Parathyroid adenoma (tissue), 2 donors: Measurements from ENCODE around the gene TMEM135.

Experiments
- H2AFZ ChIP-seq: fragments of 300-600 bp; sonication (generic); one replicate; pipeline ENCODE4 v1.7.0; 2017; ENCODE audit warnings: antibody characterized with exemption, mild to moderate bottlenecking
- H3K27ac ChIP-seq: fragments of 300-600 bp; sonication (generic); one replicate; pipeline ENCODE4 v1.7.0; 2017
- H3K27me3 ChIP-seq: fragments of 300-600 bp; sonication (generic); one replicate; pipeline ENCODE4 v1.7.0; 2017; ENCODE audit warnings: low read length; ENCODE audit not compliant: control insufficient read depth, insufficient read depth
- H3K36me3 ChIP-seq: fragments of 300-600 bp; sonication (generic); one replicate; pipeline ENCODE4 v1.7.0; 2017; ENCODE audit warnings: low read length; ENCODE audit not compliant: control insufficient read depth, insufficient read depth
- H3K4me1 ChIP-seq: fragments of 300-600 bp; sonication (generic); one replicate; pipeline ENCODE4 v1.7.0; 2017; ENCODE audit warnings: control low read depth
- H3K4me2 ChIP-seq: fragments of 300-600 bp; sonication (generic); one replicate; pipeline ENCODE4 v1.7.0; 2017; ENCODE audit warnings: low read length
- H3K4me3 ChIP-seq: fragments of 300-600 bp; sonication (generic); one replicate; pipeline ENCODE4 v1.7.0; 2017; ENCODE audit warnings: low read depth, low read length
- H3K79me2 ChIP-seq: fragments of 300-600 bp; sonication (generic); one replicate; pipeline ENCODE4 v1.7.0; 2017; ENCODE audit warnings: control low read depth
- H3K9ac ChIP-seq: fragments of 300-600 bp; sonication (generic); one replicate; pipeline ENCODE4 v1.7.0; 2017; ENCODE audit warnings: mild to moderate bottlenecking
- H3K9me3 ChIP-seq: fragments of 300-600 bp; sonication (generic); one replicate; pipeline ENCODE4 v1.7.0; 2017; ENCODE audit warnings: low read length; ENCODE audit not compliant: control insufficient read depth
- CTCF ChIP-seq: fragments of 300-600 bp; sonication (generic); IDR thresholded peaks from one replicate; pipeline ENCODE4 v1.7.0; 2017; ENCODE audit warnings: antibody characterized with exemption, mild to moderate bottlenecking
- donor health status: primary hyperparathyroidism.

Gene TMEM135

GRCh38 chr11:87201376-87201775 lies 163.6 kb downstream of the TMEM135 start:
- no peak for TF ChIP-seq CTCF
- Histone ChIP-seq H2AFZ (no peak overlapping the region), H3K27me3 (no peaks in the 10 kb centered on the region), H3K27ac (no peak overlapping the region), H3K4me1 (no peaks in the 10 kb centered on the region), H3K36me3 (no peaks in the 10 kb centered on the region), H3K9me3 (no peaks in the 10 kb centered on the region), H3K4me3 (no peak overlapping the region), H3K4me2 (no peak overlapping the region), H3K9ac (no peak overlapping the region), H3K79me2 (no peaks in the 10 kb centered on the region)

- no peaks in the 10 kb centered on the region for H3K36me3 ChIP-seq
- H3K4me3 ChIP-seq = no peak overlapping the region
- no peak overlapping the region for H2AFZ ChIP-seq
- no peaks in the 10 kb centered on the region for H3K4me1 ChIP-seq
- H3K79me2 ChIP-seq = no peaks in the 10 kb centered on the region
- H3K4me2 ChIP-seq = no peak overlapping the region
- H3K27me3 ChIP-seq = no peaks in the 10 kb centered on the region
- no peak overlapping the region for H3K9ac ChIP-seq
- TF ChIP-seq CTCF = no peak
- H3K9me3 ChIP-seq = no peaks in the 10 kb centered on the region
- H3K27ac ChIP-seq = no peak overlapping the region
Observed at GRCh38 chr11:87203907-87204602, 166.3 kb downstream of the TMEM135 start.

- TF ChIP-seq CTCF = no peak
- no peak overlapping the region for H3K4me2 ChIP-seq
- no peaks in the 10 kb centered on the region for H3K36me3 ChIP-seq
- no peaks in the 10 kb centered on the region for H3K4me1 ChIP-seq
- no peak overlapping the region for H2AFZ ChIP-seq
- H3K9me3 ChIP-seq = no peaks in the 10 kb centered on the region
- no peaks in the 10 kb centered on the region for H3K79me2 ChIP-seq
- H3K27me3 ChIP-seq = no peaks in the 10 kb centered on the region
- H3K9ac ChIP-seq = no peak overlapping the region
- no peak overlapping the region for H3K4me3 ChIP-seq
- no peak overlapping the region for H3K27ac ChIP-seq
Observed at GRCh38 chr11:87212891-87213290, 175.2 kb downstream of the TMEM135 start.

- Histone ChIP-seq H3K4me3 (no peak overlapping the region), H3K9me3 (no peaks in the 10 kb centered on the region), H3K4me2 (no peak overlapping the region), H2AFZ (no peak overlapping the region), H3K27ac (no peak overlapping the region), H3K27me3 (no peaks in the 10 kb centered on the region), H3K4me1 (no peaks in the 10 kb centered on the region), H3K9ac (no peak overlapping the region), H3K36me3 (no peaks in the 10 kb centered on the region), H3K79me2 (no peaks in the 10 kb centered on the region)
- no peak for TF ChIP-seq CTCF
Observed at GRCh38 chr11:87213444-87213843, 175.7 kb downstream of the TMEM135 start.

GRCh38 chr11:87215236-87215635 lies 177.5 kb downstream of the TMEM135 start:
- no peak for TF ChIP-seq CTCF
- no peak overlapping the region for H3K27ac ChIP-seq
- no peak overlapping the region for H2AFZ ChIP-seq
- H3K9me3 ChIP-seq = no peaks in the 10 kb centered on the region
- H3K27me3 ChIP-seq = no peaks in the 10 kb centered on the region
- H3K4me3 ChIP-seq = no peak overlapping the region
- H3K36me3 ChIP-seq = no peaks in the 10 kb centered on the region
- no peaks in the 10 kb centered on the region for H3K4me1 ChIP-seq
- no peak overlapping the region for H3K4me2 ChIP-seq
- no peaks in the 10 kb centered on the region for H3K79me2 ChIP-seq
- no peak overlapping the region for H3K9ac ChIP-seq
